Measurements from ENCODE around the gene PPDPF.
"Not testable (repeated sequence)": the region's sequence is repeated elsewhere in the genome, so short reads cannot be mapped to it uniquely, and the experiment has no call there.

Gene PPDPF, protein sequence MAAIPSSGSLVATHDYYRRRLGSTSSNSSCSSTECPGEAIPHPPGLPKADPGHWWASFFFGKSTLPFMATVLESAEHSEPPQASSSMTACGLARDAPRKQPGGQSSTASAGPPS

DNA sequence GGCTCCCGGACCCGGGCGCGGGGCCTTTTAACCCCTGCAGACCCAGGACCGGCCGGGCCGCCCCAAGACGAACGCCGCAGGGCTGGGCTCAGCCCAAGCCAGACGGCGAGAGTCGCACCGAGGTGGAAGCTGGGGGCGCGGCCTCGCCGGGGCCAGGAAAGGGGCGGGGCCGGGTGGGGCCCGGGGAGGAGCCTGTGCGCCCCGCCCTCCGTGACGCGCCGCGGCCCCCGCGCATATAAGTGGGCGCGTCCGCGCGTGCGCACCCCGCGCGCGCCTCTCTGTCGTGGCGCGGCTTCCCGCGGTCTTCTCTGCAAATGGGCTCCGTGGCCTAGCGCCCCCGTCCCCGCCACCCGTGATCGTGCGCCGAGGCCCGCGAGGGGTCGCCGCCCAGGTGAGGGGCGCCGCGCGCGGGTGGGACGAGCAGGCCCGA is at the start of gene PPDPF:
TSS of gene PPDPF (plus strand) at position 262 of the 430 bp plus-strand sequence. CDS start 544 bp downstream, outside the sequence.
- peak; percentile 90 for DNase-seq

DNA sequence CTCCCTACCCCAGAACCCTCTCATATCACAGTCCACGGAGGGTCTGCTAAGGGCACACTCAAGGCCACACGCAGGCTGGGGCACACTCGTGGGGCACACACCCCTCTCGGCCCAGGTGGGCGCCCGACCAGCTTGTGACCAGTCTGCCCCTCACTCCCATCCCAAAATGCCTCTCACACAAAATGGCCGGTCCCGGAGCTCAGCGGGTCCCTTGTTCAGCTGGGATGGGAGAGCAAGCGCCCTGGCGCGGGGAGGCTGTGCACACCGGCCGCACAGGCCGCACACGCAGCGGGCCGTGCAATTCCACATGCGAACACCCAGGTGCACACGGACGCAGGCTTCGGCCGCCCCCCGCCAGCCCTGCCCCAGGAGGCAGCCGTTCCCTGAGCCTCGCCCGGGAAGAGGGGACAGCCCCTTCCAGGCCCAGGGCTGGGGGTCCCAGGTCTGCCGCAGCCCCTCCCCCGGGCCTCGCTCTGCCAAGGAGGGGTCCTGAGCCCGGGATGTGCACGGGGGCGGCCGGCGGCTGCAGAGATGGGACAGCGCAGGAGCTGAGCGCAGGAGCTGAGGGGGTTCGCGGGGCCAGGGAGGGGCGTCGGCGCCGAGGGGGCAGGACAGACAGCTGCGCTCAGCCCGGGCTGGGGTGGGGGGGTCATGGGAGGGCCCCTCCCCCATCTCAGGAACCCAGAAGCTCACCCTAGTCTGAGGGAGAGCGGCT is 49.4 kb upstream of the PPDPF start:
- no peak for DNase-seq

DNA sequence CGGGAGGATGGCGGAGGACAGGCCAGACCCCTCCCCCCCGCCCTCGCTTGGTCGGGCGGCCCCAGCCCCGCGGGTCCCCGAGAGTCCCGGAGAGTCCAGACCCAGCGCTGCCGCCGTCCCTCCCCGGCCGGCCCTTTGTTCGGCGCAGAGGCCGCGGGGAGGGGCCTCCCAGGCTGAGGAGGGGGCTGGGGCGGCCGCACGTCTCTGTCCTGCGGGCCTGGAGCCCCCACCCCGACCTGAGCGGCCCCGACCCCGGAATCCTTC is 48.9 kb upstream of the PPDPF start:
- no peak for DNase-seq

DNA sequence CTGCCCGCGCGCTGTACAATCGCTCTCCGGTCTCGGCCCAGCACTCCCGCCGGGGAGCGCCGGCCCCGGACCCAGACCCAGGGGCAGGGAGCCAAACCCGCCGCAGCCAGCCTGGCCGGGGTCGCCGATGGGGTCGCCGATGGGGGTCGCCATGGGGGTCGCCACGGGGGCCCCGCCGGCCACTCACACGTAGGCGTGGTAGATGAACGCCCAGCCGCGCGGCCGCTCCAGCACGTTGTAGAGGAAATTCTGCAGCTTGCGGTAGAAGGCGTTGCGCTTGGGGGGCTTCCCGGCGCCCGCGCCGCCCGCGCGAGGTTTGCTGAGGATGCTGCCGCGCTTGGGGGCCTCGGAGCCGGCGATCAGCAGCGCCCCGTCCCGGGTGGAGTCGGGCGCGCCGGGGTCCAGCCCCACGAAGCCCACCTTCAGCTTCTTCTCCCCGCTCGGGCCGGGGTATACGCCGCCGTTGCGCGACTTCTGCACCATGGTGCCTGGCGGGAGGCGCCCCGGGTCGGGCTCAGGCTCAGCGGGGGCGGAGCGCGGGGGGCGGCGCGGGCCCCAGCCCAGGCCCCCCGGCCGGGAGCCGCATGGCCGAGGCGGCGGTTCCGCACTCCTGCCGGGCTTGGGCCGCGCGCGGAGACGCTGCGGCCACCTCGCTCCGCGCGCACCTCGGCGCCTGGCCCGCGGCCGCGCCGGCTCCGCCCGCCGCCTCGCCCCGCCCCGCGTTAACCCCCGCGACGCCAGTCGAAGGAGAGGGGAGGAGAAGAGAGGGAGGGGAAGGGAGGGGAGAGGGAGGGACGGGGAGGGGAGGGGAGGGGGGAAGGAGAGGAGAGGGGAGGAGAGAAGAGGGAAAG is 48.4 kb upstream of the PPDPF start, which contains the start of gene KCNQ2:
TSS of gene KCNQ2 (minus strand) at position 675 of the 851 bp plus-strand sequence. CDS start at position 483, 192 bp downstream.
- no peak for DNase-seq

DNA sequence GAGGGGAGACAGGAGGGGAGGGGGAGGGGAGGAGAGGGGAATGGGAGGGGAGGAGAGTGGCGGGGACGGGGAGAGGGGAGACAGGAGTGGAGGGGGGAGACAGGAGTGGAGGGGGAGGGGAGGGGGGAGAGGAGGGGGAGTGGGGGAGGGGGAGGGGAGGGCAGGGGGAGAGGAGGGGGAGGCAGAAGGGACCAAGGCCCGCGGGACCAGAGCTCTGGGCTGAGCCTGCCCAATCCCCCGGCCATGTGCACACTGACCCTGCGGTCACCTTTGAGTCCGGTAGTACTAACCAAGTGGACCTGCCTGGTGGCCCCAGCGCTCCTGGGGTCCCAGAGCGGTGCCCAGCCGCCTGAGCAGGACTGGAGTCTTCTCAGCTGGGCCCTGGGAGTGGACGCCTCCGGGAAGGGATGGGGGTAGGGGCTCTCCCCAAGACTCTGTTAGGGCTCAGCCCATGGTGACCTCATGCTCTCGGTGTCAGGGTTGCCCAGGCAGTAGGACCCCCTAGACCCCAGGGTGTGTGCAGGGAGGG is 47.6 kb upstream of the PPDPF start:
- no peak for DNase-seq

DNA sequence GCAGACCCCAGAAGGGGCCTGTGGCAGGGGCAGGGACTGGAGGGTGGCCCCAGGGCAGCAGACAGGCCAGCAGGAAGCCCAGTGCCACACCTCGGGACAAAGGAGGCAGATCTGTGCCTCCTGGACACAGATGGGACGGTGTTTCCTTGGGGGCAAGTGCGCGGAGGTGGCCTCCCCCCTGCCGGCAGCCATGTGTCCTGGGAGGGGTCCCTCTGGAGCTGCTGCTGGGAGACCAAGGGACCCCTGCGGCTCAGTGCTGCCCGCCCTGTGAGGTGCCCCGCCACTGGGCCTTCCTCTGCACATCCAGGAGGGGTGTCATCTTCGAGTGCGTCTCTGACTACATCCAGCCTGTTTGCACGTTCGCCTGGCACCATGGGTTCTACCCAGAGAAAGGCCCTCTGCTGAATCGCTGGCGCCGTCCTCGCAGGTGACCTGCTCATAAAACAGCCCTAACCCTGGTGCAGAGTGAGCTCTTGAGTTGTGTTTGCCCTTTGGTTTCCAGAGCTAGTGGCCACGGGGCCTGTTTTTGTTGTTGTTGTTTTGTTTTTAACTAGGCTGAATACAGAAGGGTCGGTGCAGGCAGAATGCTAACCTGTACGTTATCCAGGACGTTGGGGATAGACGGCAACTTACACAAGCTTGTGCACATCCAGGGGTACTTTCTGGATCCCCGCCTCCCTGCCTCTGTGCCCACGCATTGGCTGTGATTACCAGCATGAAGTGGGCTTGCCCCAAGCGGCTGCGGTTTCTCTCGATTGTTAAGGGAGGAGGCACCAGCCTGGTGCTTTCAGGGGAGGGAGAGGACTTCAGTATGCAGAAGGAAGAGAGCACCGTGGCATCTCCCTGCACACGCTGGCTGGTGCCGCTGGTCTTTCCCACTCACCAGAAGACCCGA is 46.8 kb upstream of the PPDPF start:
- DNase-seq = no peak

DNA sequence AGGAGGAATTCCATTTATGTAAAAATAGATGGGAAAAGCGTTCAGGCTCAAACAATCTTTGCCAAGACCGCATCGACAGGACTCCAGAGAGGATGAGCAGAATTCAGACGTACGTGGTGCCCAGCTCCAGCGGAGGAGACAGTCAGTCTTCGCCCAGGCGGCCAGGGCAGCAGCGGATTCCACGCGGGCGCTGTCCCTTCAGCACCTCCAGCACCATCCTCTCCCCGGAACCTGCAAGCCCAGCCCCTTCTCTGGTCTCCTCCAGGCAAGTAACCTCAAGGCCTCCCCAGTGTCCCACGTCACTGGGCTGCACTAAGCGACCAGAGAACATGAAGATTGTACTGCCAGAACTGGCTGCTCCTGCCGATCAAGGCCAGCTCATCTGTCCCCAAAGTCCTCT is 45.4 kb upstream of the PPDPF start:
- no peak for DNase-seq

DNA sequence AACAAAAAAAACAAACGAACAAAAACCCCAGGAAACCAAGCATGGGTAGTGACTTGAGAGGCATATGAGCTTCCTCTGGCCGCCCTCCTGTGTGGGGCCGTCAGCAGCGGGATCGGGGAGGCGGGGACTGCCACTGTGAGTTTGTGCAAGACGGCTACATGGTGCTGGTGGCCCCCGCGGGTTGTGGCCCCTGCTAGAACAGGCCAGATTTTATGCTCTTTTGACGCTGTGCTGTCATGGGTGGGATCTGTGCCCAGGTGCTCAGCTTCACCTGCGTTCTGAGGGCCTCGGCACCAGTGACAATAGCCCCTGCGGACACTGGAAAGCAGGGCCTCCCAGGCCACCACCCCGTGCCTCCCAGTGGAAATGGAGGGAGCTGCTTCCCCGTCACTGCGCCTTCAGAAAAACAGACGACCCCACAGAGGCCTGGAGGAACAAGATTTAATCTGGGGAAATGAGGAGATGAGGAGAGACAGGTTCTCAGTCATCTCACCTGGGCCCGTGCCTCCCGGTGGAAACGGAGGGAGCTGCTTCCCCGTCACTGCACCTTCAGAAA is 43.4 kb upstream of the PPDPF start:
- no peak for DNase-seq

DNA sequence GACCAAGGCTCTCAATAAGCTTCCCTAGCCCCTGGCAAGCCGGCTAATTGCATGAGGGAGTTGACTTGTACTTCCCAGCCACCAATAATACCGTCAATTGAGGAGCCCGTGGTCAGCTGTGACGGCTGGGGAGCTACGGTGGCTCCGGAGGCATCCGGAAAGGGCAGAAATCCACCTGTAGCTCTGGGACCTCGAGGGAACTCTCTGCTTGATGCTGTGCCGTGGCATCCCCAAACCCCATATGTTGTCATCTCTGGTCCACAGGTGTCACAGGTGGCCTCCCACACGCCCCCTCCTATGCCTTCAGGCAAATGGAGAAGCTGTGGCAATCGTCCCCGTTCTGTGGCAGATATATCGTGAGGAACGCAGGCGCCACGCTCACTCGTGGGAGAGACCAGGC is 42.6 kb upstream of the PPDPF start:
- DNase-seq = no peak

DNA sequence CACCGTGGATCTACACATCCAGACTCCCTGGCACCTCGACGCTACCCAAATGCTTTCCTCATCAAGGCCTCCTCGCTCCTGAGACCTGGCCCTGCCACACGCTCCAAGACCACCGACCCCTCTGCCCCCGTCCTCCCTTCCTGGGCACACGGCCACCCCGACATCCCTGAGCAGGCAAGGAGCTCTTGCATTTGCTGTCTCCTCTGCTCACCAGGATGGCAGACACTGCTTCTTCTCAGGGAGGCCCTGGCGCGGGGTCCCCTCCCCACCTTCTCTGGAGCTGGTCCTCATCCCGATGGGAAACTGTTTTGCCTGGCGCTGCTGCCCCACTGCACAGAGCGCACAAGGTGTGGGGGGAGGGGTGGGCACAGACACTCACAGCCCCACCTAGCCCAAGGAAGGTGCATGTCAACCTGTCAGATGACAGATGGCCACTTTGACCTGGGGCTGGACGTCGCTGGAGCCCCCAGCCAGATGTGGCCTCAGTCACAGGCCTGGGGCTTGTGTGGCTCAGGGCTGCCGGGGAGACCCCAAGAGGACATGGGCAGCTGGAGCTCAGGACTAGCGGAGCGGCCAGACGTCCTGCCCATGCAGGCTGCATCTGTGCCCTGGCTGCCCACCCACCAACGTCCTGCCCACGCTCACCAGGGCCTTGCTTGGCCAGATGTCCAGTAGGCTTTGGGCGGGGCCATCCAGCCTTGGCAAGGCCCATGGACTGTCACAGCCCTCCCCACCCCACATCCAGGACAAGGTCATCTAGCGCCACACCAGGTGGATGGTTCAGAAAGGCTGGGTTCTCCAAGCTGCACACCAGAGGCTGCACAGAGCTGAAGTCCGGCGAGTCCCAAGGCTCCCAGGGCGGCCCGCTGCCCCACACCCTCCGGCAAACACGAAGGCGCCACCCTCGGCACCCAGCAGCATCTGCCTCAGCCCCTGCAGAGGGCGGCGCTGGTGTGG is 41.9 kb upstream of the PPDPF start:
- DNase-seq = no peak

DNA sequence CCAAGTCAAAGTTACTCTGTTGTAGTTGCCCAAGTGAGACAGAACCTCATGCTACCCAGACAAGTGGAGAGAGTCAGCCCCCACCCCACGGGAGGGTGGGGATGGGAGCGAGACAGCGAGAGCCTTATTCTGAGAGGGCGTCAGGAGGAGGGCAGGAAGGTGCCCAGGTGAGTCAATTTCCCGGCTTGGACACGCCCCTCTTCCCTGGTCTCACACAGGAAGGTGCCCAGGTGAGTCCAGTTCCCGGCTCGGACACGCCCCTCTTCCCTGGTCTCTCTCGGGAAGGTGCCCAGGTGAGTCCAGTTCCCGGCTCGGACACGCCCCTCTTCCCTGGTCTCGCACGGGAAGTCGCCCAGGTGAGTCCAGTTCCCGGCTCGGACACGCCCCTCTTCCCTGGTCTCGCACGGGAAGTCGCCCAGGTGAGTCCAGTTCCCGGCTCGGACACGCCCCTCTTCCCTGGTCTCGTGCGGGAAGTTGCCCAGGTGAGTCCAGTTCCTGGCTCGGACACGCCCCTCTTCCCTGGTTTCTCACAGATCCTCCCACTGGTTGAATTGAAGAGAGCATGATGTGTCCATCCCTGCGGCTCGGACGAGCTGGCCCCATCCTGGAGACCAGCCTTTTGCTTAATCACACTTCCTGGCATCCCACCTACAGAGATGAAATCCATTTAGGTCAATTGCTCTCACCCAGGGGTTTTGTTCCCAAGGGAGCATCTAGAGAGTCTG is 40.7 kb upstream of the PPDPF start:
- not testable (repeated sequence) for DNase-seq

DNA sequence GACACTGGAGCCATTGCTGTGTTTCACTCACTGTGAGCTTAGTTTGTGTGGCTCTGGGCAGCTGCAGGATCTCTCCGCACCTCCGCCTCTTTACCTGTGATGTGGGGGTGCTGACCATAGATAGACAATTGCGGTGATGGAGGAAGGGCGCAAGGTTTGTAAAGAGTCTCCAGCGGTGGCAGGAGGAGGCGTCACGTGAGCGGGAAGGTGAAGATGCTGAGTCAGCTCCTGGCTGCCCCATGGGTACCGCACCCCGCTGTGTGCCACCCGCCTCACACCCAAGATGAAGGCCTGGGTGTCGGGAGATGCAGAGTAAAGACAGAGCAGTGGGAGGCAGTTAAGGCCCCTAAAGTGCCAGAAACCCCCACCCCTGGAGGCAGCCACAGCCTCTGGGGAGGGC is 39.1 kb upstream of the PPDPF start:
- no peak for DNase-seq

DNA sequence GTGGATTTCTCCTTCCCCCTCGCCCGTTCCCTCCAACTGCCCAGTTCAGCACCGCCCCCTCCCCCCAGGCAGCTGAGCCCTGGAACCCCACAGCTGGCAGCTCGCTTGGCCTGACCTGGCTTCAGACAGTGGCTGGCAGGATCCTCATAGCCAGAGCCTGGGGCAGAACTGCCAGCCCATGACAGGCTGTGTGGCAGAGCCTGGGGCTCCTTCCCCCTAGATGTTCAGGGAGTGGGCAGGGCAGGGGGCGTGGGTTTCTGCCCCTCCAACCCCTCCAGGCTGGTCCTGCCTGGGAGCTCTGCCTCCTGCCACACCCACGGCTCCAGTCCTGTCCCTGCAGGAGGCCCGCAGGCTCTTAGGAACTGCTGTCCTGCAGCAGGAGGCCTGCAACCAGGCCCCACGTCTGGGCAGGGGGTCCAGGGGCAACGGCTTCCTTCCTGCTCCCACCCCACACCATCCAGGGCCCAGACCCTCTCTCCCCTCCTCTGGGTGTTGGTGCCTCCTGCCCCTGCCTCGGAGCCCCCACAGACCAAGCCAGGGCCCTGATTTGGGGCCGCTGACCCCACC is 38.5 kb upstream of the PPDPF start:
- peak; percentile 21 for DNase-seq

DNA sequence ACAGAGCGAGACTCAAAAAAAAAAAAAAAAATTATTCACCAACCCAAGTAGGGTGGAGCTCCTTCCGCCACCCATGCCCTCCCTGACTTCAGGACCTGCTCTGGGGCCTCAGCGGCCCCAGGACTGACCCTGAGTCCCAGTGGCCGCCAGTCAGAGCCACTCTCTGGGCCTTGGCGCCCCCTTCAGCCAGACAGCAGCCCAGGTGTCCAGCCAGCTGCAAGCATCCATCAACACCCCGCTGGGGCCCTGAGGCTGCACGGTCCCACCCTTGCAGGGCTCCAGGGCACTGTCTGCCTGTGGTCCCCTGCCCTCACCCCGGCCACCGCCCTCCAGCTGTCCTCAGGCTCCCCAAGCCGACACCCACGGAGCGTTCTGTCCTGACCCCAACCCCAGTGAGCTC is 36.7 kb upstream of the PPDPF start:
- DNase-seq = no peak

DNA sequence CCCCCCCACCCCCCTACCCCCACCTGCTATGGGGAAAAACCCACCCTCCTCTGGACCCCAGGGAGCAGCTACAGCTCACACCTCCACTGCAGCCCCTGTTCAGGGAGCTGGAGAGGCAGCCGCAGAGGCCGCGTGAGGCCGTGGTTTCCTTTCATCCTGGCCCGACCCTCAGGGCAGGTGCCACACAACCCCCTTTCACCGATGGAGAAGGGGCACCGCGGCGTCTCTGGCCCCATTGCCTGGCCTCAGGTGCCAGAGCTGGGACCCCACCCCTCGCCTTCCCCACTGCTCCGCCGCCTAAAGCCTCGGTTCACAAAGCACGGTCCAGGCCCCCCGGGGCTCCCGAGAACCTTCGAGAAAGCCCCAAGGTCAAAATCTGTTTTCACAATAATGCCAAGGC is 36.3 kb upstream of the PPDPF start:
- no peak for DNase-seq

DNA sequence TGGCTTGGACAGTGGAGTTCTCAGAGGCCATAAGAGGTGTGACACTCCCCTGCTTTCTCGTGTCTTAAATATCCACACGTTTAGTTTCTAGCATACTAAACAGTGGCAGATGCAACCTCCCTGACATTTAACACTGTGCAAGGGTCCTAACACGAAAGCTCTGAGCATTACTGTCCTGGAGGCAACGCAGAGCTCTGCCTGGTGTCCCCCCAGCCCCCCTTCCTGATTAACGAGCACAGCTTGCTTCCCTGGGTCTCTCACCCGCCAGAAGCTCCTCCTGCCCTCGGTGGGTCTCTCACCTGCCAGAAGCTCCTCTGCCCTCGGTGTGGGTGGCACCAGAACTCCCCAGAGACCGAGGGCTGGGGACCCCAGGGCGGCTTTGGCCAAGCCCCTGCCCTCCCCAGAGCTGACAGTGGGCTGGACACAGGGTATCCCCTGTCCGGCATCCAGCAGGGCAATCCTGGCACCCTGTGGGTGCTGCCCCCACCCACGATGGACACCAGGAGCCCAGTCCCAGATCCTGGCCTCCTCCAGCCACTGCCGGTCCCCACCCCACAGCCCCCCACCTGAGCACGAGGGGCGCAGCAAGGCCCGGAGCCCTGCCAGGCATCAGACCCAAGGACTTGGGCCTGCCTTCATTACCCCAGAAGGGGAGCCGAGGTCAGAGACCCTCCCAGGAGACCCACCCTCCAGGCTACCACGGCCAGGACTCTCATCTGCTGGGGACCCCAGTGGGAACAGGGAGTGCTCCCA is 35.7 kb upstream of the PPDPF start:
- DNase-seq = no peak

DNA sequence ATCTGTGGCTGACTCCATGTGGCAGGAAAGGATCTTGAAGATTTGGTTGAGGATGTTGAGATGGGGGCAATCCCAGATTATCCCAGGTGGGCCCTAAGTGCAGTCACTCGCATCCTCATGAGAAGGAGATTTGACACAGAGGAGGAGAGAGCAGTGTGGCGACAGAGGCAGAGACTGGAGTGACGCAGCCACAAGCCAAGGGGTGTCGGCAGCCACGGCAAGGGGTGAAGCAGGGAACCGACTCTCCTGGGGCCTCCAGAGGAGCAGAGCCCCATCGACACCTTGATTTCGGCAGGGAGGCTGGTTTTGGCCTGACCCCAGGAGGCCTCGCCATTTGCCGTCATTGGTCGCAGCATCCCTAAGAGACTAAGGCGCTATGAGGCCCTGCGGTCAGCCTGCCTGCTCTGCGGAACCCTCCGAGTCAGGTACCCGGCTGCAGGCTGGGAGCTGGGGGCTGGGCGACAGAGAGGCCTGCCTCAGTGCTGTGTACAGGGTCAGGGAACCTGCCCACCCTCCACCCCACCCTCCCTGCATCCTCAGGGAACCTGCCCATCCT is 34.2 kb upstream of the PPDPF start:
- DNase-seq = no peak

DNA sequence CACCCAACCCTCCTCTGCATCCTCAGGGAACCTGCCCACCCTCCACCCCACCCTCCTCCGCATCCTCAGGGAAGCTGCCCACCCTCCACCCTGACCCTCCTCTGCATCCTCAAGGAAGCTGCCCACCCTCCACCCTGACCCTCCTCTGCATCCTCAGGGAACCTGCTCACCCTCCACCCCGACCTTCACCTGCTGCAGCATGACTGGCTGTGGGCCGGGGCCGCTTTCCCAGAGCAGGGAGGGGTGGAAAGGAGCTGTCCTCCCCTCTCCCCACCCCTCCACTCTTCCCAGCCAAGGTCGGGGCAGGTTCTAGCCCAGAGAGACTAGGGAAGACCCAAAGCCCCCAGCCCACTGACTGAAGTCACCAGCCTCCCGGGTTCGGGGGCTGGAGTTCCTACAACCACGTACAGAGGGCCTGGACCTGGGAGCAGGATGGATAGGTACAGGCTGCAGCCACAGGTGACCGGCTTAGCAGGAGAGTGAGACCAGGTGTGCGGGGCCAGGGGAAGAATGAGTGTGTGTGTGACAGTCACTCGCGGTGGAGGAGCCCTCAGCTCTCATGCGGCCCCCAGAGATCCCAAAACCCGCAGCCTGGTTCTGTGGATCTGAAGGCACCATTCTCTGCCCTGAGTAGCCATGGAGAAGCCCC is 33.3 kb upstream of the PPDPF start:
- DNase-seq = no peak
